H9 (cell line): ENCODE data around the gene LTB4R2. TPM values are rescaled to one million over a fixed set of nuclear protein-coding genes. Genes with fewer than 3 reads are reported as not detected.

ENCODE experiments used
- DNase-seq: peaks from one replicate; pipeline ENCODE4 v3.0.0-alpha.2; 2017
- H2AFZ ChIP-seq: one replicate; pipeline ENCODE4 v1.6.1; 2013; ENCODE audit warnings: mild to moderate bottlenecking, low read length, control low read depth, moderate library complexity
- H2AK5ac ChIP-seq: 2 replicates; pipeline ENCODE4 v1.6.1; 2013; ENCODE audit warnings: low read length, control low read depth, mixed read lengths; ENCODE audit not compliant: insufficient read length
- H2BK120ac ChIP-seq: one replicate; pipeline ENCODE4 v1.6.1; 2013; ENCODE audit warnings: low read depth, mild to moderate bottlenecking, low read length, control low read depth, inconsistent platforms; ENCODE audit not compliant: poor library complexity, severe bottlenecking
- H2BK12ac ChIP-seq: 2 replicates; pipeline ENCODE4 v1.6.1; 2013; ENCODE audit warnings: low read length, control low read depth, mixed read lengths, low read depth; ENCODE audit not compliant: insufficient read length
- H2BK15ac ChIP-seq: 2 replicates; pipeline ENCODE4 v1.6.1; 2013; ENCODE audit warnings: low read depth, low read length, control low read depth
- H2BK20ac ChIP-seq: one replicate; pipeline ENCODE4 v1.6.1; 2013; ENCODE audit warnings: low read depth, mild to moderate bottlenecking, low read length, control low read depth, inconsistent platforms; ENCODE audit not compliant: poor library complexity, severe bottlenecking
- H2BK5ac ChIP-seq: 2 replicates; pipeline ENCODE4 v1.6.1; 2013; ENCODE audit warnings: low read length, control low read depth, mixed read lengths; ENCODE audit not compliant: insufficient read length
- H3K14ac ChIP-seq: 2 replicates; pipeline ENCODE4 v1.6.1; 2013; ENCODE audit warnings: low read length, control low read depth; ENCODE audit not compliant: insufficient read depth
- H3K18ac ChIP-seq: 2 replicates; pipeline ENCODE4 v1.6.1; 2013; ENCODE audit warnings: low read depth, mild to moderate bottlenecking, mixed read lengths, low read length, control low read depth; ENCODE audit not compliant: insufficient read length
- H3K23ac ChIP-seq: 2 replicates; pipeline ENCODE4 v1.6.1; 2013; ENCODE audit warnings: low read length, control low read depth, mixed read lengths, low read depth; ENCODE audit not compliant: insufficient read length
- H3K23me2 ChIP-seq: 2 replicates; pipeline ENCODE4 v1.6.1; 2013; ENCODE audit warnings: low read depth, mild to moderate bottlenecking, mixed read lengths, low read length, control low read depth; ENCODE audit not compliant: insufficient read length, poor library complexity, severe bottlenecking
- H3K27ac ChIP-seq: 2 replicates; pipeline ENCODE4 v1.5.1; 2013; ENCODE audit warnings: low read length, control low read depth, mixed read lengths, low read depth; ENCODE audit not compliant: insufficient read length
- H3K27me3 ChIP-seq: 2 replicates; pipeline ENCODE4 v1.6.1; 2013; ENCODE audit warnings: low read length, control low read depth, inconsistent platforms; ENCODE audit not compliant: insufficient read depth
- H3K4ac ChIP-seq: 2 replicates; pipeline ENCODE4 v1.6.1; 2013; ENCODE audit warnings: low read depth, mild to moderate bottlenecking, control low read depth, inconsistent platforms, low read length, moderate library complexity
- H3K4me1 ChIP-seq: 2 replicates; pipeline ENCODE4 v1.6.1; 2013; ENCODE audit warnings: low read length, control low read depth, inconsistent platforms; ENCODE audit not compliant: insufficient read depth
- H3K4me2 ChIP-seq: 2 replicates; pipeline ENCODE4 v1.6.1; 2013; ENCODE audit warnings: low read length, control low read depth, mixed read lengths; ENCODE audit not compliant: insufficient read length, insufficient read depth
- H3K56ac ChIP-seq: 2 replicates; pipeline ENCODE4 v1.6.1; 2013; ENCODE audit warnings: low read depth, mild to moderate bottlenecking, mixed read lengths, low read length, control low read depth; ENCODE audit not compliant: insufficient read length
- H3K79me1 ChIP-seq: 2 replicates; pipeline ENCODE4 v1.6.1; 2013; ENCODE audit warnings: low read depth, mild to moderate bottlenecking, moderate library complexity, low read length, control low read depth, inconsistent platforms; ENCODE audit not compliant: insufficient read depth, poor library complexity, severe bottlenecking
- H3K79me2 ChIP-seq: 2 replicates; pipeline ENCODE4 v1.6.1; 2013; ENCODE audit warnings: low read length, control low read depth, inconsistent platforms; ENCODE audit not compliant: insufficient read depth
- H3K9ac ChIP-seq: 2 replicates; pipeline ENCODE4 v1.6.1; 2013; ENCODE audit warnings: low read length, control low read depth, mixed read lengths; ENCODE audit not compliant: insufficient read length; ENCODE audit errors: extremely low read depth
- H3K9me3 ChIP-seq: one replicate; pipeline ENCODE4 v1.6.1; 2013; ENCODE audit warnings: low read depth, low read length, inconsistent platforms; ENCODE audit not compliant: control insufficient read depth
- H3T11ph ChIP-seq: one replicate; pipeline ENCODE4 v1.6.1; 2013; ENCODE audit warnings: mild to moderate bottlenecking, low read length, control low read depth, inconsistent platforms
- H4K20me1 ChIP-seq: one replicate; pipeline ENCODE4 v1.6.1; 2013; ENCODE audit not compliant: control insufficient read depth, insufficient read length, insufficient read depth
- H4K5ac ChIP-seq: 2 replicates; pipeline ENCODE4 v1.6.1; 2013; ENCODE audit warnings: low read depth, mild to moderate bottlenecking, mixed read lengths, low read length, control low read depth; ENCODE audit not compliant: insufficient read length
- H4K8ac ChIP-seq: replicated peaks from 2 replicates; pipeline ENCODE4 v1.6.1; 2013; ENCODE audit warnings: low read length, control low read depth, mixed read lengths, low read depth; ENCODE audit not compliant: insufficient read length
- H4K91ac ChIP-seq: 2 replicates; pipeline ENCODE4 v1.6.1; 2013; ENCODE audit warnings: low read depth, mild to moderate bottlenecking, moderate library complexity, mixed read lengths, low read length, control low read depth; ENCODE audit not compliant: insufficient read length
- H3K27ac Mint-ChIP-seq, 3 experiments: 2 replicates in 2 of 3; 3 replicates in 1 of 3; pipeline ENCODE4 v1.8.0; 2020 to 2021; ENCODE audit warnings: mixed read lengths in 3 of 3, mild to moderate bottlenecking in 1 of 3, moderate library complexity in 1 of 3
- H3K27me3 Mint-ChIP-seq: 2 replicates; pipeline ENCODE4 v1.8.0; 2021; ENCODE audit warnings: low read depth, mild to moderate bottlenecking, moderate library complexity, mixed read lengths
- H3K36me3 Mint-ChIP-seq, 3 experiments: 2 replicates in 2 of 3; 3 replicates in 1 of 3; pipeline ENCODE4 v1.8.0; 2020 to 2021; ENCODE audit warnings: low read depth in 3 of 3, mixed read lengths in 3 of 3; ENCODE audit not compliant: insufficient read depth in 1 of 3
- H3K4me1 Mint-ChIP-seq, 2 experiments: 2 replicates each; pipeline ENCODE4 v1.8.0; 2020; ENCODE audit warnings: mixed read lengths in 2 of 2
- H3K4me3 Mint-ChIP-seq, 2 experiments: 2 replicates in 1 of 2; 3 replicates in 1 of 2; pipeline ENCODE4 v1.8.0; 2020 to 2021; ENCODE audit warnings: mild to moderate bottlenecking in 2 of 2, mixed read lengths in 2 of 2, moderate library complexity in 1 of 2
- H3K9me3 Mint-ChIP-seq, 2 experiments: 2 replicates in 1 of 2; 3 replicates in 1 of 2; pipeline ENCODE4 v1.8.0; 2020; ENCODE audit warnings: mild to moderate bottlenecking in 2 of 2, mixed read lengths in 2 of 2, moderate library complexity in 1 of 2
- WGBS: extraction: QIAGEN DNeasy Blood & Tissue Kit; methylation state at CpG from one replicate; pipeline ENCODE4 v1.1.7; 2013; ENCODE audit warnings: missing lambda C conversion rate, low lambda C conversion rate, mixed read lengths; ENCODE audit not compliant: insufficient read length; ENCODE audit errors: extremely low coverage; 5-methylcytosine and 5-hydroxymethylcytosine counted together
- total RNA-seq: library from RNA; stranded (reverse); gene quantifications from 2 replicates; pipeline ENCODE4 v1.2.1, GENCODE V29; 2021
- TF ChIP-seq, protein P1 (sequence below): fragments of 200-600 bp; sonication (generic); conservative IDR thresholded peaks from 3 replicates; pipeline ENCODE4 v1.8.0; 2021; ENCODE audit warnings: antibody characterized with exemption, mild to moderate bottlenecking

The LTB4R2 gene
- total RNA-seq, 1 experiment from 2014 or later: 13.4 TPM

DNA sequence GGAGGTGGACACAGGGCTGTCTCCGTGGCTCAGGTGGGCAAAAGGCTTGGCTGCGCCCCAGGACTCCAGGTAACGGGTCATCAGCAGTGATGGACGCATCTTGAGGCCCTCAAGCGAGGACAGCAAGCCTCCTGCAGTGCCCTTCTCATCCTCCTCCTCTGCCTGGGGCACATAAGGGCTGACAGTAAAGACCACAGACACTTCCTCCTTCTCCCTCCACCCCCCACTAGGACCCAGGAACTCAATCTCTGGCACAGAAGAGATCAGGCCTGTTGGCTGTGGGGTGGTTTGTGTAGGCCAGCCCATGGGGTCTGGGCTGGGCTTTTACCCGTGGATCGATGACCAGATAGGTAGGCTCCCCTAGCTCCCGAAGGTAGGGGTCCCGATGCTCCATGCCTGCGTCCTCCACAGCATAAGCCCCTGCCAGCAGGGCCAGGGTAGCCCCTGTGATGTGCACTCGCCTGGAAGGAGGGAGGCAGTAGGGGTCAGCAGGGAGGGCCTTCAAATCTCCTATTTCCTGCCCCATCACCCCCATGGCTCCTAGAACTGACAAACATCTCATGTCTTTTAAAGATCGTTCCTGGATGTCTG is 19.2 kb downstream of the LTB4R2 start:
- peaks cover 13% of the 10 kb centered on the region for H3K27me3 ChIP-seq
- no peaks in the 10 kb centered on the region for H3K4me1 ChIP-seq
- H4K91ac ChIP-seq: no peak overlapping the region
- TF ChIP-seq, protein P1, sequence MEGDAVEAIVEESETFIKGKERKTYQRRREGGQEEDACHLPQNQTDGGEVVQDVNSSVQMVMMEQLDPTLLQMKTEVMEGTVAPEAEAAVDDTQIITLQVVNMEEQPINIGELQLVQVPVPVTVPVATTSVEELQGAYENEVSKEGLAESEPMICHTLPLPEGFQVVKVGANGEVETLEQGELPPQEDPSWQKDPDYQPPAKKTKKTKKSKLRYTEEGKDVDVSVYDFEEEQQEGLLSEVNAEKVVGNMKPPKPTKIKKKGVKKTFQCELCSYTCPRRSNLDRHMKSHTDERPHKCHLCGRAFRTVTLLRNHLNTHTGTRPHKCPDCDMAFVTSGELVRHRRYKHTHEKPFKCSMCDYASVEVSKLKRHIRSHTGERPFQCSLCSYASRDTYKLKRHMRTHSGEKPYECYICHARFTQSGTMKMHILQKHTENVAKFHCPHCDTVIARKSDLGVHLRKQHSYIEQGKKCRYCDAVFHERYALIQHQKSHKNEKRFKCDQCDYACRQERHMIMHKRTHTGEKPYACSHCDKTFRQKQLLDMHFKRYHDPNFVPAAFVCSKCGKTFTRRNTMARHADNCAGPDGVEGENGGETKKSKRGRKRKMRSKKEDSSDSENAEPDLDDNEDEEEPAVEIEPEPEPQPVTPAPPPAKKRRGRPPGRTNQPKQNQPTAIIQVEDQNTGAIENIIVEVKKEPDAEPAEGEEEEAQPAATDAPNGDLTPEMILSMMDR: no peak
- no peak overlapping the region for H3K27ac ChIP-seq
- no peak overlapping the region for H3K23ac ChIP-seq
- no peak overlapping the region for H3K14ac ChIP-seq
- H3K27me3 Mint-ChIP-seq: peaks cover 79% of the 10 kb centered on the region
- no peak overlapping the region for H3K4me2 ChIP-seq
- no peak overlapping the region for H2BK15ac ChIP-seq
- H3K23me2 ChIP-seq: peaks cover 10% of the 10 kb centered on the region
- no peak for DNase-seq
- H2AFZ ChIP-seq: no peak overlapping the region
- no peak overlapping the region for H3K4ac ChIP-seq
- H3K56ac ChIP-seq: no peak overlapping the region
- H3K4me1 Mint-ChIP-seq: peaks cover 12 to 14% of the 10 kb centered on the region in 2 experiments
- no peak overlapping the region; a peak in 1 of 5 replicates for H3K4me3 Mint-ChIP-seq
- no peaks in the 10 kb centered on the region for H3K79me1 ChIP-seq
- peaks cover 0 to 1% of the 10 kb centered on the region in 2 experiments; a peak in 4 of 5 replicates for H3K9me3 Mint-ChIP-seq
- no peak overlapping the region for H3K9ac ChIP-seq
- no peaks in the 10 kb centered on the region; a peak in 1 of 7 replicates for H3K36me3 Mint-ChIP-seq
- no peak overlapping the region for H3K27ac Mint-ChIP-seq
- H3K18ac ChIP-seq: no peak overlapping the region
- H4K5ac ChIP-seq: no peak overlapping the region
- H2BK12ac ChIP-seq: no peak overlapping the region
- WGBS: no CpG with 5 or more reads among the region's 12 CpGs
- H4K20me1 ChIP-seq: no peaks in the 10 kb centered on the region
- no peak overlapping the region for H4K8ac ChIP-seq
- no peak overlapping the region for H2BK120ac ChIP-seq
- H2BK20ac ChIP-seq: no peak overlapping the region
- no peaks in the 10 kb centered on the region for H3K79me2 ChIP-seq
- H3T11ph ChIP-seq: no peak overlapping the region
- no peak overlapping the region for H2BK5ac ChIP-seq
- H3K9me3 ChIP-seq: no peaks in the 10 kb centered on the region
- H2AK5ac ChIP-seq: no peak overlapping the region
